ENCODE data around the gene RNF217. TPM values are rescaled to one million over a fixed set of nuclear protein-coding genes. Genes with fewer than 3 reads are reported as not detected.

The RNF217 gene
- total RNA-seq, 1 donor from 2014 or later: 1.8 TPM

DNA sequence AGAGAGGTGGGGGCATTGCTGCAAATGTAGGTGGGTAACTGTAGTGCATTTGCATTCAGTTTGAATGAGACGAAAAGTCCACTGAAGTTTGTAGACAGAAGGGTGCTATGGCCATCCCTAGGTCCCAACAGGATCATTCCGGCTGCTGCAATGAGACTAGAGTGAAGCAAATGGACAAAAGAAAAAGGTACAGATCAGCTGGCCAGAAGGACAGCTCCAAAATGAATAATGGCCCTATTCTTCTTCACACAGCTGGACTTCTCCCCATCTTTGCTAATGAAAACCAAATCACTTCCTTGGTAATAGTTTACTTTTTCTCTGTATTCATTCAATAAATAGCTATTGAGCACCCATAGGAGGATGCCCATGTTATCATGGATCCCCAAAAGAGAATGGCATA is 134.9 kb downstream of the RNF217 start:
- no peak for DNase-seq (ENCODE audit: low spot score)
- Mint-ChIP-seq H3K27ac (no peak overlapping the region), H3K4me3 (no peak overlapping the region), H3K4me1 (ENCODE audit: low read depth) (peaks cover 5% of the 10 kb centered on the region), H3K27me3 (ENCODE audit: insufficient read depth) (peaks cover 22% of the 10 kb centered on the region), H3K36me3 (ENCODE audit: low read depth) (peaks cover 1% of the 10 kb centered on the region), H3K9me3 (no peaks in the 10 kb centered on the region)
- intact Hi-C loops (cut with micrococcal nuclease): no loop called here

DNA sequence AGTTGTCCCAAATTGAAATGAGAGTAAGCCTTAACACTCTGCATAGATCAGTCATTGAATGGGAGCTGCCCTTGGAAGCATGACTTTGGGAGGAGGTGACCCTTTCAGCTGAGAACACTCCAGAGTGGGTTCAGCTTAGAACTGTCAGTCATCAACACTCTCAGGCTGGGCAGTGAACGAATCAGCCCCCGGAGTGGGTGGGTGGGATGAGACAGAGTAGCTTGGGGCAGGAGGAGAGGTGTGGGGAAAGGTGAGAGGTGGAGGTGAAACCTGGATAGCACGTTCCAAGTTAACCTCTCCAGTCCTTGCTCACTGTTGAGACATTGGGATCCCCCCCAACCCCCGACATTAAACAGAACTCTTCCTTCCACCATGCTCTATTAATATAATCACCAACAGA is 136.0 kb downstream of the RNF217 start:
- Mint-ChIP-seq H3K27me3 (ENCODE audit: insufficient read depth) (peaks cover 22% of the 10 kb centered on the region), H3K4me3 (no peak overlapping the region), H3K36me3 (ENCODE audit: low read depth) (peaks cover 1% of the 10 kb centered on the region)

DNA sequence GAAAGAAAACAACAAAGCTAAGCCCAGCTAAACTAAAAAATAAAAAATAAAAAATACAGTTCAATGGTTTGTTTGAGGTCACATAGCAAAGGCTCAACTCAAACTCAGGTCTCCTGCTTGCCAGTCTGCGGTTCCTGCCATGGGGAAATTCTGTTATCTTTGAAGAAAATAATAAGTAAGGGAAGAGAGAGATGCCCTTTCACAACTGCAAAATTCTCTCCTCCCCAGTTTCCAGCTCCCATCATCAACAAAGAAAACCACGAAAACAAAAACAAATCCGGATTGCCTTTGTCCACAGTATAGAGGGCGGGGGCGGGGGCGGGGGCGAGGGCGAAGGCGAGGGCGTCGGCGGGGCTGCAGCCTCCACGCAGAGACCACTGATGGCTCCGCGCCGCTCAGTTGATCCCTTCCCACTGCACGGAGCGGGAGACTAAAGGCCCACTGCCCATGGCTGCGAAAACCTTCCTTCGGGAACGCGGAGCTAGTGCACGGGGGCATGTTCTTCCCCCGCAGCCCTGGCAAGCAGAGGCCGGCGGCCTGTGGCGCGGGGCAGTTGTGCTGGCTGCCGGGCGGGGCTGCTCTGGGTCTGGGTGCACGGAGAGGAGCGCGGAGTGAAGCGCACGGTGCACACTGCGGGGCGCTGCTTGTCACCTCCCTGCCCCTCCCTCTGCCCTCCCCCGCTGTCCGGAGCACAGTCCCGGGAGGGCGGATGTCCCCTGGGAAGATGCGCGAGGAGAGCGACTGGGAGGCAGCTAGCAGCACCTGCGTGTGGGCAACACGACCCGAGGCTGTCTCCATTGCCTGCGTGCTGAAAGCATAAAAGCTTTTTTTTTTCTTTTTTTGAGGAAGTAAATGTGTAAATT is 137.2 kb downstream of the RNF217 start:
- DNase-seq (ENCODE audit: low spot score): no peak
- intact Hi-C loops (cut with micrococcal nuclease): no loop called here
- Mint-ChIP-seq H3K9me3 (no peaks in the 10 kb centered on the region), H3K36me3 (ENCODE audit: low read depth) (peaks cover 1% of the 10 kb centered on the region), H3K4me1 (ENCODE audit: low read depth) (peaks cover 5% of the 10 kb centered on the region), H3K27me3 (ENCODE audit: insufficient read depth) (peaks cover 22% of the 10 kb centered on the region), H3K27ac (no peak overlapping the region), H3K4me3 (no peak overlapping the region)

More for the DNA sequence above, 136.0 kb downstream of the RNF217 start:
- Mint-ChIP-seq H3K27ac (no peak overlapping the region), H3K4me1 (ENCODE audit: low read depth) (peaks cover 5% of the 10 kb centered on the region), H3K9me3 (no peaks in the 10 kb centered on the region)
- intact Hi-C loops (cut with micrococcal nuclease): no loop called here
- DNase-seq (ENCODE audit: low spot score): no peak

DNA sequence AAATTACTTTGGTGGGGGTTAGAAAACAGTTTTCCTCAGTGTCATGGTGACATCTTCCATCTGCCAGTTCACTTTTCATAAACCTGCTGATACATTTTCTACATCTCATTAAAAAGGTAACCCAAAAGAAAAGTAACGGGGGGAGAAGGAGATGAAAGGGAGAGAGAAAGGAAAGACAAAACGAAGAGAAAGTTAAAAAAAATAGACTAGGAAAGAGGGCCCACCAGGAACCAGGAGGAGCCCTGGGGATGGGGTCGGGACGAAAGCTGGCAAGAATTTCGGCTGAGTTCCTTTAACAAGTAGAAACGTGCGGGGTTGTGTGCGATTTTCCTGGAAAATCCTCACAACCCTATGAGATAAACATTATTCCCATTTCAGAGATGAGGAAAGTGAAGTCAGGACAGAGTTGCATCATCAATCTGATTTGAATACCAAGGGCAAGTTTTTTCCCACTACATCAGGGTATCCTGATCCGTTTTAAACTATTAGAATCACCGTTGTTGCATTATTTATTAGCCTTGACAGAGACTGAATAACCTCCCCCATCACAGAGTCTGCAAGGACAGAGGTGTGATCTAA is 137.9 kb downstream of the RNF217 start:
- intact Hi-C loops (cut with micrococcal nuclease): no loop called here
- Mint-ChIP-seq H3K4me3 (peak overlapping the region; percentile 59), H3K27me3 (ENCODE audit: insufficient read depth) (peaks cover 22% of the 10 kb centered on the region), H3K36me3 (ENCODE audit: low read depth) (peaks cover 1% of the 10 kb centered on the region), H3K9me3 (no peaks in the 10 kb centered on the region), H3K27ac (no peak overlapping the region), H3K4me1 (ENCODE audit: low read depth) (peaks cover 5% of the 10 kb centered on the region)
- no peak for DNase-seq (ENCODE audit: low spot score)

DNA sequence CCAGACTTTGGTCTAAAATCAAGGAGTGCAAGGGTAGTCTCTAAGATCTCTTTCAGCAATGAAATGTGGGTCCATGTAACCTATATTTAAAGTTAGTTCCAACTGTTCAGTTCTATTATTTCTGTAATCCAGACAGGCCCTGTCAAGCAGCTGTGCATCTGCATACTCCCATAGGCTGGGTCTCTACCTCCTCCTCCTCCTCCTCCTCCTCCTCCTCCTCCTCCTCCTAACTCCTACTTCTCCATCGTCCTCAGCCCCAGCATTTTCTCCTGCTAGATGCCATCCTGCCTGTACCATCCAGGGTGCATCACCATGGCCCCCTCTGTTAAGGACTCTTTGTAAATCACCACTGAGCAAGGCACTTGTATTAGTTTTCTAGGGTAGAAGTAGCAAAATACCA is 138.9 kb downstream of the RNF217 start:
- H3K9me3 Mint-ChIP-seq: no peaks in the 10 kb centered on the region
- no peak overlapping the region for H3K27ac Mint-ChIP-seq
- intact Hi-C loops (cut with micrococcal nuclease): no loop called here
- no peak for DNase-seq (ENCODE audit: low spot score)
- peaks cover 1% of the 10 kb centered on the region for H3K36me3 Mint-ChIP-seq (ENCODE audit: low read depth)
- H3K27me3 Mint-ChIP-seq (ENCODE audit: insufficient read depth): peaks cover 22% of the 10 kb centered on the region
- peaks cover 5% of the 10 kb centered on the region for H3K4me1 Mint-ChIP-seq (ENCODE audit: low read depth)
- no peak overlapping the region for H3K4me3 Mint-ChIP-seq

DNA sequence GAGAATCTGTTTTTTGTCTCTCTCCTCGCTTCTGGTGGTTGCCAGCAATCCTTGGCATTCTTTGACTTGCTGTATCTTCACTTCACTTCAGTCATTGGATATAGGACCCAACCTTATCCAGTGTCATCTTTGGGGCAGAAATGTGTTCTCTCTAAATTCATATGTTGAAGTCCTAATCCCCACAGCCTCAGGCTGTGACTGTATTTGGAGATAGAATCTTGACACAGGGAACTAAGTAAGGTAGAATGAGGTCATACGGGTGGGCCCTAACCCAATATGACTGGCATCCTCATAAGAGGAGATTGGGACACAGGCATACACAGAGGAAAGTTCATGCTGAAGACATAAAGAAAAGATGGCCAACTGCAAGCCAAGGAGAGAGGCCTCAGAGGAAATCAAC is 139.4 kb downstream of the RNF217 start:
- Mint-ChIP-seq H3K36me3 (ENCODE audit: low read depth) (peaks cover 1% of the 10 kb centered on the region), H3K27me3 (ENCODE audit: insufficient read depth) (peaks cover 22% of the 10 kb centered on the region), H3K27ac (no peak overlapping the region), H3K4me3 (no peak overlapping the region), H3K4me1 (ENCODE audit: low read depth) (peaks cover 5% of the 10 kb centered on the region), H3K9me3 (no peaks in the 10 kb centered on the region)
- intact Hi-C loops (cut with micrococcal nuclease): no loop called here
- no peak for DNase-seq (ENCODE audit: low spot score)

DNA sequence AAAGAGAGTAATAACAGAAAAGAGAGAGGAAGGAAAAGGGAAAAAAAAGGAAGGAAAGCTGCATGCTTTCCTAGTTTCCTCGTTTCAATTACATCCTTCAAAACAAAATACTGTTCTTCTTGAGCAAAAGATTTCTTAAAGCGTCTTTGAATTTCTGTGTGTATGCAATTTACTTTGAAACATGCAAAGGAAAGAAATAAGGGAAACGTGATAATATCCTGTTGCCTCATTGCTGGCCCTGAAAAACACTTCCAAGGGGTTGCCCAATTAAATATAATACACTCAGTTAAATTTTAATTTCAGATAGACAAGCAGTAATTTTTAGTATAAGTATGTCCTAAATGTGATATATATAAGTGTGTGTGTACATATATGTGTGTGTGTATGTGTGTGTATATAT is 140.2 kb downstream of the RNF217 start:
- H3K9me3 Mint-ChIP-seq: no peaks in the 10 kb centered on the region
- DNase-seq (ENCODE audit: low spot score): no peak
- peaks cover 5% of the 10 kb centered on the region for H3K4me1 Mint-ChIP-seq (ENCODE audit: low read depth)
- H3K4me3 Mint-ChIP-seq: no peak overlapping the region
- intact Hi-C loops (cut with micrococcal nuclease): no loop called here
- H3K27me3 Mint-ChIP-seq (ENCODE audit: insufficient read depth): peaks cover 20% of the 10 kb centered on the region
- H3K36me3 Mint-ChIP-seq (ENCODE audit: low read depth): peaks cover 1% of the 10 kb centered on the region
- H3K27ac Mint-ChIP-seq: no peak overlapping the region

DNA sequence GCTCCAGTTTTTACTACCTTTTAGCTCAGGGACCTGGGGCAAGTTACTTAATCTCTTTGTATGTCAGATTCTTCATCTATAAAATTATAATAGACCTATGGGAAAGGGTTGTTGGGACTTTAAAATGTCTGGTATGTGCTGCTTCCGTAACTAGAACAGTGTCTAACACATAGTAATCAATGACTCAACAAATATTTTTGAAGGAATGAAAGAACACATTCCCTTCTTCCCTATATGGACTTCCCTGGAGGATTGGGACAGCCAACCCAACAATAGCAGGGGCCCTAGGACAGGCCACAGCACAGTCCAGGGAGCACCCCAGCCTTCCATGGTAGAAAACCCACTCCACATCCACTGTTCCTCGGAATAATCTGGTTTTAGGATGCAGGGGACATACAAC is 140.7 kb downstream of the RNF217 start:
- no peaks in the 10 kb centered on the region for H3K9me3 Mint-ChIP-seq
- DNase-seq (ENCODE audit: low spot score): no peak
- H3K36me3 Mint-ChIP-seq (ENCODE audit: low read depth): peaks cover 1% of the 10 kb centered on the region
- no peak overlapping the region for H3K4me3 Mint-ChIP-seq
- no peak overlapping the region for H3K27ac Mint-ChIP-seq
- intact Hi-C loops (cut with micrococcal nuclease): no loop called here
- peaks cover 20% of the 10 kb centered on the region for H3K27me3 Mint-ChIP-seq (ENCODE audit: insufficient read depth)
- peaks cover 5% of the 10 kb centered on the region for H3K4me1 Mint-ChIP-seq (ENCODE audit: low read depth)

DNA sequence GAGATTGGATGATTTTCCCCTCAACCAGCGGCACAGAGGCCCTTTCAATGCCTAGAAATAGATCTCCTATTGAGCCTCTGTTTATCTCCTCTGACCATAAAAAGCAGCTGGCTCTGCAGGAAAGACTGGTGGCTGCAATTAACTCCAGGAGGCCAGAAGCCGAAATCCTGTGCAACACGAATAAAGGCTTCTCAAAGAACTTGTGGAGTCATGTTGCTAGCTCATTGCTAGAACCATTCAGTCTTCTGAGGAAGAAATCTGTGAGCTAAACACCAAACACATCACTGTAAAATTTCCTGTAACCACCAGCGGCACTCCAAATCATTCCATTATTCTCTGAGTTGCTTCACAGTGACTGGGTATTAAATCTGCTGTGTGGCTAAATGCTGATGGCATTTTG is 142.2 kb downstream of the RNF217 start:
- Mint-ChIP-seq H3K27ac (no peak overlapping the region), H3K36me3 (ENCODE audit: low read depth) (peaks cover 1% of the 10 kb centered on the region), H3K9me3 (peaks cover 9% of the 10 kb centered on the region), H3K27me3 (ENCODE audit: insufficient read depth) (peaks cover 13% of the 10 kb centered on the region), H3K4me3 (no peak overlapping the region), H3K4me1 (ENCODE audit: low read depth) (peaks cover 5% of the 10 kb centered on the region)
- intact Hi-C loops (cut with micrococcal nuclease): no loop called here
- no peak for DNase-seq (ENCODE audit: low spot score)

DNA sequence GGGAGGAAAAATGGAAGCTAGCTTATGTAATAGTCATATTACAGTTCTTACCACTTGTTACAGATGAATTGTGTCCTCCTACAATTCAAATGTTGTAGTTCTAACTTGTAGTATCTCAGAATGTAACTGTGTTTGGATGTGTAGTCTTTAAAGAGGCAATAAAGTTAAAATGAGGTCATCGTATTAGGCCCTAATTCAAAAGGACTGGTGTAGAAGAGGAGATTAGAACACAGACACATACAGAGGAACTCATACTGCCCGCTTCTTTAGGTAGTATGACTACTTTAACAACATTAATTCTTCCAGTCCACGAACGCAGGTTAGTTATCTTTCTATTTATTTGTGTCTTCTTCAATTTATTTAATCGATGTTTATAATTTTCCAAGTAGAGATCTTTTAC is 144.8 kb downstream of the RNF217 start:
- peaks cover 2% of the 10 kb centered on the region for H3K27me3 Mint-ChIP-seq (ENCODE audit: insufficient read depth)
- intact Hi-C loops (cut with micrococcal nuclease): no loop called here
- peaks cover 35% of the 10 kb centered on the region for H3K9me3 Mint-ChIP-seq
- no peaks in the 10 kb centered on the region for H3K36me3 Mint-ChIP-seq (ENCODE audit: low read depth)
- no peak overlapping the region for H3K4me3 Mint-ChIP-seq
- H3K4me1 Mint-ChIP-seq (ENCODE audit: low read depth): no peaks in the 10 kb centered on the region
- no peak for DNase-seq (ENCODE audit: low spot score)
- H3K27ac Mint-ChIP-seq: no peak overlapping the region

DNA sequence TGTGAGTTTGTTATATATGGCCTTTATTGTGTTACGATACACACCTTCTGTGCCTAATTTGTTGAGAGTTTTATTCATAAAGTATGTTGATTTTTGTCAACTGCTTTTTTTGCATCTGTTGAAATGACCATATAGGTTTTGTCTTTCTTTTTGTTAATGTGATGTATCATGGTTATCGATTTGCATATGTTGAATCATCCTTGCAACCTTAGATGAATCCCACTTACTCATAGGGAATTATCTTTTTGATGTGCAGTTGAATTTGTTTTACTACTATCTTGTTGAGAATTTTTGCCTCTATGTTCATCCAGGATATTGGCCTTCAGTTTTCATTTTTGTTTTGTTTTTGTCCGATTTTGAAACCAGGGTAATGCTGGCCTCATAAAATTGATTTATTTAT is 145.7 kb downstream of the RNF217 start:
- no peak overlapping the region for H3K4me3 Mint-ChIP-seq
- H3K36me3 Mint-ChIP-seq (ENCODE audit: low read depth): no peaks in the 10 kb centered on the region
- intact Hi-C loops (cut with micrococcal nuclease): no loop called here
- H3K9me3 Mint-ChIP-seq: peaks cover 41% of the 10 kb centered on the region
- no peaks in the 10 kb centered on the region for H3K4me1 Mint-ChIP-seq (ENCODE audit: low read depth)
- no peak overlapping the region for H3K27ac Mint-ChIP-seq
- no peaks in the 10 kb centered on the region for H3K27me3 Mint-ChIP-seq (ENCODE audit: insufficient read depth)
- no peak for DNase-seq (ENCODE audit: low spot score)

DNA sequence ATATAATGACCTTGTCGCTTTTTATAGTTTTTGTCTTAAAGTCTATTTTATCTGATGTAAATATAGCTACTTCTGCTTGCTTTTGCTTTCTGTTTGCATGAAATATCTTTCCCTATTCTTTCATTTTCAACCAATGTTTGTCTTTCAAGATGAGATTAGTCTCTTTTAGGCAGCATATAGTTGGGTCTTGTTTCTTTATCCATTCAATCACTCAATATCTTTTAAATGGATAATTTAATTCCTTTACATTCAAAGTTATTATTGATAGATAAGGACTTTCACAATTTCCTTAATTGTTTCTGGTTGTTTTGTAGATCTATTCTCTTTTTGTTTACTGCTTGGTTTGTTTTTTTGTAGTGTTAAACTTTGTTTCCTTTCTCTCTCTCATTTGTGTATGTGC is 147.8 kb downstream of the RNF217 start:
- H3K4me3 Mint-ChIP-seq: no peak overlapping the region
- H3K4me1 Mint-ChIP-seq (ENCODE audit: low read depth): no peaks in the 10 kb centered on the region
- H3K27me3 Mint-ChIP-seq (ENCODE audit: insufficient read depth): no peaks in the 10 kb centered on the region
- H3K27ac Mint-ChIP-seq: no peak overlapping the region
- no peaks in the 10 kb centered on the region for H3K36me3 Mint-ChIP-seq (ENCODE audit: low read depth)
- intact Hi-C loops (cut with micrococcal nuclease): no loop called here
- H3K9me3 Mint-ChIP-seq: peaks cover 41% of the 10 kb centered on the region
- no peak for DNase-seq (ENCODE audit: low spot score)

DNA sequence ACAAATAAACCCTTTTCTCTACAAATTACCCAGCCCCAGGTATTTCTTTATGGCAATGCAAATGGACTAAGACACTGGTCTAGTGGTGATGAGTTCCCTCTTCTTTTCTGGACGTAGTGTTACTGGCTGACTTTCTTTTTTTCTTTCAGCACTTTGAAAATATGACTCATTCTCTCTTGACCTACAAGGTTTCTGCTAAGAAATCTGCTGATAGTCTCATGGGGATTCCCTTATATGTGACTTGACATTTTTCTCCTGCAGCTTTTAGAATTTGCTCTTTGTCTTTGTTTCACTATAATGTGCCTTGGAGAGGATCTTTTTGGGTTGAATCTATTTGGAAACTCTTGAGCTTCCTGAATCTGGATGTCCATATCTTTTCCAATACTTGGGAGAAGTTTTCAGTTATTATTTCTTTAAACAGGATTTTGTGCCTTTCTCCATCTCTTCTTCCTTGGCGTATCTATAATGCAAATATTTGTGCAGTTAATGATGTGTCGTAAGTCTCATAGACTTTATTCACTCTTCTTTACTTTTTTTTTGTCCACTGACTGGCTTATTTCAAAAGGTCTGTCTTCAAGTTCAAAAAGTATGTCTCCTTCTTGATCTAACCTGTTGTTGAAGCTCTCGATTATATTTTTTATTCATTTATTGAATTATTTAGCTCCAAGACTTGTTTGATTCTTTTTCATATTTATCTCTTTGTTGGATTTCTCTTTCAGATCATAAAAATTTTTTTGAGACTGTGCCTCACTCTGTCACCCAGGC is 149.2 kb downstream of the RNF217 start:
- no peak overlapping the region for H3K4me3 Mint-ChIP-seq
- no peaks in the 10 kb centered on the region for H3K4me1 Mint-ChIP-seq (ENCODE audit: low read depth)
- H3K27me3 Mint-ChIP-seq (ENCODE audit: insufficient read depth): peaks cover 2% of the 10 kb centered on the region
- H3K36me3 Mint-ChIP-seq (ENCODE audit: low read depth): no peaks in the 10 kb centered on the region
- intact Hi-C loops (cut with micrococcal nuclease): no loop called here
- peaks cover 41% of the 10 kb centered on the region for H3K9me3 Mint-ChIP-seq
- no peak for DNase-seq (ENCODE audit: low spot score)
- H3K27ac Mint-ChIP-seq: no peak overlapping the region
